ENCODE results near the gene WIPF1. TPM values are rescaled to one million over a fixed set of nuclear protein-coding genes. Genes with fewer than 3 reads are reported as not detected.

The WIPF1 gene
- total and polyA plus RNA-seq, 8 donors = 30.7 to 117 (median 33.4) TPM

- ATAC-seq = no peak
- TF ChIP-seq, protein P1, sequence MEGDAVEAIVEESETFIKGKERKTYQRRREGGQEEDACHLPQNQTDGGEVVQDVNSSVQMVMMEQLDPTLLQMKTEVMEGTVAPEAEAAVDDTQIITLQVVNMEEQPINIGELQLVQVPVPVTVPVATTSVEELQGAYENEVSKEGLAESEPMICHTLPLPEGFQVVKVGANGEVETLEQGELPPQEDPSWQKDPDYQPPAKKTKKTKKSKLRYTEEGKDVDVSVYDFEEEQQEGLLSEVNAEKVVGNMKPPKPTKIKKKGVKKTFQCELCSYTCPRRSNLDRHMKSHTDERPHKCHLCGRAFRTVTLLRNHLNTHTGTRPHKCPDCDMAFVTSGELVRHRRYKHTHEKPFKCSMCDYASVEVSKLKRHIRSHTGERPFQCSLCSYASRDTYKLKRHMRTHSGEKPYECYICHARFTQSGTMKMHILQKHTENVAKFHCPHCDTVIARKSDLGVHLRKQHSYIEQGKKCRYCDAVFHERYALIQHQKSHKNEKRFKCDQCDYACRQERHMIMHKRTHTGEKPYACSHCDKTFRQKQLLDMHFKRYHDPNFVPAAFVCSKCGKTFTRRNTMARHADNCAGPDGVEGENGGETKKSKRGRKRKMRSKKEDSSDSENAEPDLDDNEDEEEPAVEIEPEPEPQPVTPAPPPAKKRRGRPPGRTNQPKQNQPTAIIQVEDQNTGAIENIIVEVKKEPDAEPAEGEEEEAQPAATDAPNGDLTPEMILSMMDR (IDR thresholded peaks at IDR 0.05) = no peak
- DNase-seq = no peak
- Histone ChIP-seq H3K27ac (peak overlapping the region; percentile 75 to 93), H3K4me1 (peaks cover 9 to 51% of the 10 kb centered on the region in 2 donors), H3K36me3 (peaks cover 0 to 8% of the 10 kb centered on the region in 2 donors), H3K27me3 (no peaks in the 10 kb centered on the region), H3K4me3 (peak overlapping the region in 1 of 2 donors; percentile 36), H3K9me3 (no peaks in the 10 kb centered on the region)
- intact Hi-C loops (cut with DNase I) = no loop called here
These were observed 36.0 kb upstream of the WIPF1 start for GRCh38 chr2:174633623-174633930.

- H3K36me3 ChIP-seq = peaks cover 0 to 13% of the 10 kb centered on the region in 2 donors
- H3K9me3 ChIP-seq = no peaks in the 10 kb centered on the region
- peaks cover 9 to 53% of the 10 kb centered on the region in 2 donors for H3K4me1 ChIP-seq
- peak overlapping the region in 1 of 2 donors; percentile 36 for H3K4me3 ChIP-seq
- ATAC-seq = peak; percentile 26
- TF ChIP-seq, protein P1 (IDR thresholded peaks at IDR 0.05) = no peak
- peak overlapping the region; percentile 75 to 93 for H3K27ac ChIP-seq
- DNase-seq = no peak
- H3K27me3 ChIP-seq = no peaks in the 10 kb centered on the region
- intact Hi-C loops (cut with DNase I) = no loop called here
These were observed 35.4 kb upstream of the WIPF1 start for GRCh38 chr2:174632841-174633622.

GRCh38 chr2:174631009-174631981, 33.7 kb upstream of the WIPF1 start:
- no peaks in the 10 kb centered on the region for H3K27me3 ChIP-seq
- intact Hi-C loops (cut with DNase I) = no loop called here
- peaks cover 9 to 60% of the 10 kb centered on the region in 2 donors for H3K4me1 ChIP-seq
- H3K27ac ChIP-seq = peak overlapping the region in 1 of 2 donors; percentile 46
- TF ChIP-seq, protein P1 (IDR thresholded peaks at IDR 0.05) = no peak
- ATAC-seq (no peak), DNase-seq (no peak)
- peaks cover 0 to 15% of the 10 kb centered on the region in 2 donors for H3K36me3 ChIP-seq
- no peaks in the 10 kb centered on the region for H3K9me3 ChIP-seq
- H3K4me3 ChIP-seq = peak overlapping the region in 1 of 2 donors; percentile 36

DNA sequence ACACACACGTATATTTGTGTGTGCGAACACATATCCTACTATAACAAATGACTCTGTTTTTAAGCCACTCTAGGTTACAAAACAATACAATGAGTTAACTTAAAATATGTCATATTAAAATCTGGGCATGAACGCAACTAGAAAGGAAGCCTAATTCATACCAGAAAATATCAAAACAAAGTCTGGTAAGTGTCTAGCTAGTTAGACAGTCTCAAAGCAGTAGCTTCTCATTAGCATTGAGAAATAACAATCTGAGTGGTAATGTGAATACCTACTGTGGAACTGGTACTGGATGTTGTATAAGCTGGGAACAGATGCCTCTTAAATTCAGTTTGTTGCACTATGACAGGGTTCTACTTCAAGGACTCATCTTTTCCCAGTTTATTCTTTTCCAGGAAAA, 32.5 kb upstream of the WIPF1 start:
- H3K9me3 ChIP-seq = no peaks in the 10 kb centered on the region
- no peak overlapping the region for H3K4me3 ChIP-seq
- TF ChIP-seq, protein P1 (IDR thresholded peaks at IDR 0.05) = no peak
- H3K27me3 ChIP-seq = no peaks in the 10 kb centered on the region
- peaks cover 0 to 22% of the 10 kb centered on the region in 2 donors for H3K36me3 ChIP-seq
- peaks cover 8 to 51% of the 10 kb centered on the region in 2 donors for H3K4me1 ChIP-seq
- intact Hi-C loops (cut with DNase I) = no loop called here
- H3K27ac ChIP-seq = peak overlapping the region in 1 of 2 donors; percentile 46
- no peak for DNase-seq
- ATAC-seq = no peak

GRCh38 chr2:174629506-174629905, 31.9 kb upstream of the WIPF1 start:
- peaks cover 0 to 28% of the 10 kb centered on the region in 2 donors for H3K36me3 ChIP-seq
- no peak for DNase-seq
- H3K4me3 ChIP-seq = no peak overlapping the region
- TF ChIP-seq, protein P1 (IDR thresholded peaks at IDR 0.05) = no peak
- no peak overlapping the region for H3K27ac ChIP-seq
- no peaks in the 10 kb centered on the region for H3K9me3 ChIP-seq
- ATAC-seq = no peak
- H3K27me3 ChIP-seq = no peaks in the 10 kb centered on the region
- peaks cover 2 to 45% of the 10 kb centered on the region in 2 donors for H3K4me1 ChIP-seq
- intact Hi-C loops (cut with DNase I) = no loop called here
